ENCODE measurements around the gene NAA25. TPM values are rescaled to one million over a fixed set of nuclear protein-coding genes. Genes with fewer than 3 reads are reported as not detected.

NAA25 gene
- total and polyA plus RNA-seq, 2 donors (not counting 3 experiments of a cell fraction or from before 2014, with no cell fraction given): 5.3 to 25.5 TPM

GRCh38 chr12:112096667-112097066 lies 11.9 kb downstream of the NAA25 start:
- H3K9me1 ChIP-seq (replicated peaks; ENCODE audit: control insufficient read depth, extremely low read depth, insufficient read depth, low read length): no peaks in the 10 kb centered on the region
- H3K36me3 ChIP-seq (ENCODE audit: control insufficient read depth in 2 of 2, extremely low read depth in 1 of 2, insufficient read depth in 2 of 2, low read length in 2 of 2): peaks cover 4 to 8% of the 10 kb centered on the region in 2 experiments
- peak; percentile 70 for FAIRE-seq
- peak overlapping the region; percentile 4 for H3K4me2 ChIP-seq (ENCODE audit: insufficient read depth, low read length)
- no peak overlapping the region for H3K27ac ChIP-seq (ENCODE audit: insufficient read depth, low read depth, low read length)
- BruUV-seq (replicated peaks): no TSS peak
- no peaks in the 10 kb centered on the region for H3K9me3 ChIP-seq (replicated peaks; ENCODE audit: control insufficient read depth, insufficient read depth, low read length)
- no peaks in the 10 kb centered on the region for H4K20me1 ChIP-seq (replicated peaks; ENCODE audit: control insufficient read depth, extremely low read depth, insufficient read depth, low read length)
- H3K4me3 ChIP-seq (replicated peaks in 1 of 3; ENCODE audit: insufficient read depth in 1 of 3, low read depth in 1 of 3, low read length in 3 of 3): no peak overlapping the region
- no peaks in the 10 kb centered on the region for H3K27me3 ChIP-seq (ENCODE audit: control insufficient read depth in 2 of 2, insufficient read depth in 2 of 2, low read length in 2 of 2)
- DNase-seq (ENCODE audit: low read depth, low spot score): peak; percentile 57
- no peak overlapping the region for H2AFZ ChIP-seq (ENCODE audit: low read depth, low read length)
- dilution Hi-C loops (cut with MboI; ENCODE audit: extremely low pct_ligation_motif_present, low sequenced_read_pairs): no loop called here
- H3K4me1 ChIP-seq (ENCODE audit: control insufficient read depth, extremely low read depth, insufficient read depth, low read length): peaks cover 10% of the 10 kb centered on the region
- no peak for TF ChIP-seq EZH2 (IDR thresholded peaks at IDR 0.05; ENCODE audit: borderline replicate concordance, low read depth, low read length, severe bottlenecking)
- TF ChIP-seq FOS (IDR thresholded peaks at IDR 0.05; ENCODE audit: borderline replicate concordance, insufficient read depth, low read length): peak; percentile 99
- peak; percentile 51 for TF ChIP-seq JUN (IDR thresholded peaks at IDR 0.05; ENCODE audit: borderline replicate concordance, insufficient read depth, insufficient read length, low read depth)
- no peak for TF ChIP-seq CTCF (IDR thresholded peaks at IDR 0.05; ENCODE audit: extremely low read depth in 1 of 2, insufficient read depth in 1 of 2, low read depth in 1 of 2, low read length in 2 of 2)
- TF ChIP-seq GATA2 (IDR thresholded peaks at IDR 0.05; ENCODE audit: insufficient read depth, insufficient read length, low read depth, low read length): peak; percentile 36
- TF ChIP-seq POLR2AphosphoS5 (IDR thresholded peaks at IDR 0.05; ENCODE audit: insufficient read depth, low read depth, low read length): peak; percentile 59
- ChIA-PET CTCF (interaction anchor here (1.0 to 2.1 kb wide), 2 partner anchors 12 to 36 kb away, joined by 5 to 7 read pairs; no protein-coding TSS in a partner anchor), POLR2A (interaction anchor here (1.4 kb wide), 1 partner anchor 29 kb away, joined by 3 read pairs; the partner anchor contains the start of gene TRAFD1)
- H3K9ac ChIP-seq (replicated peaks; ENCODE audit: extremely low read depth, insufficient read depth, low read length): no peak overlapping the region
- intact Hi-C loops (cut with micrococcal nuclease): no loop called here
- peaks cover 78% of the 10 kb centered on the region for H3K79me2 ChIP-seq (ENCODE audit: control insufficient read depth, insufficient read depth, low read length)

Data from endothelial cell of umbilical vein (primary cell).